GM12878 (cell line): ENCODE data around the gene IL3RA. TPM values are rescaled to one million over a fixed set of nuclear protein-coding genes. Genes with fewer than 3 reads are reported as not detected.
A peak's percentile ranks its signal among the peaks of the same experiment; 100 is the strongest.

ENCODE experiments used
- ATAC-seq: fragments of 200-7000 bp; cut with Tn5 transposase; 3 replicates; pipeline ENCODE4 v1.9.1; 2020; ENCODE audit warnings: mild to moderate bottlenecking, moderate library complexity
- BruUV-seq: library from RNA; stranded (reverse); fragments of 400-500 nt; replicated peaks from 2 replicates; lab custom pipeline; 2021; lab: Mats Ljungman, UMichigan
- CTCF ChIA-PET: fragments of 300-600 bp; sonication (Branson Sonifier 250); formaldehyde crosslinking; extraction: SDS; loops from one replicate; lab custom pipeline; 2021; ENCODE audit warnings: inconsistent platforms; lab: Yijun Ruan, JAX
- POLR2A ChIA-PET: fragments of 350-600 bp; formaldehyde crosslinking; extraction: SDS; loops from one replicate; lab custom pipeline; 2021; ENCODE audit warnings: inconsistent platforms; lab: Charles Lee
- RAD21 ChIA-PET: fragments of 300-600 bp; sonication (Branson Sonifier 250); formaldehyde crosslinking; loops from one replicate; lab custom pipeline; 2023; ENCODE audit warnings: antibody characterized with exemption; ENCODE audit not compliant: unreplicated experiment; lab: Charles Lee
- SMC1A ChIA-PET: fragments of 300-600 bp; sonication (Branson Sonifier 250); formaldehyde crosslinking; loops from one replicate; lab custom pipeline; 2023; ENCODE audit not compliant: unreplicated experiment, uncharacterized antibody; lab: Charles Lee
- DNase-seq: peaks from one replicate; pipeline ENCODE4 v3.0.0-alpha.2; 2011; ENCODE audit warnings: low read depth, low spot score
- FAIRE-seq: peaks from 3 replicates; lab custom pipeline; 2011; peaks lifted over from hg19 to GRCh38; lab: Jason Lieb, UNC
- H2AFZ ChIP-seq: 2 replicates; pipeline ENCODE4 v1.6.0; 2011; ENCODE audit warnings: low read depth, low read length, control low read depth; ENCODE audit not compliant: control insufficient read depth
- H3K27ac ChIP-seq: 2 replicates; pipeline ENCODE4 v1.5.1; 2011; ENCODE audit warnings: control low read depth; ENCODE audit not compliant: control insufficient read depth, insufficient read depth
- H3K27me3 ChIP-seq, 2 experiments: replicated peaks in 1 of 2; 2 replicates each; pipeline versions ENCODE4 v1.6.0 to v1.6.1; 2011; ENCODE audit warnings: low read length in 1 of 2; ENCODE audit not compliant: control insufficient read depth in 2 of 2, insufficient read depth in 2 of 2
- H3K36me3 ChIP-seq, 2 experiments: 2 replicates each; pipeline ENCODE4 v1.5.1; 2011; ENCODE audit warnings: low read length in 1 of 2; ENCODE audit not compliant: control insufficient read depth in 2 of 2, insufficient read depth in 2 of 2
- H3K4me1 ChIP-seq: 2 replicates; pipeline ENCODE4 v1.6.1; 2011; ENCODE audit warnings: mild to moderate bottlenecking, low read length, moderate library complexity, mixed read lengths; ENCODE audit not compliant: control insufficient read depth, insufficient read depth
- H3K4me2 ChIP-seq: 2 replicates; pipeline ENCODE4 v1.6.0; 2011; ENCODE audit warnings: control low read depth; ENCODE audit not compliant: control insufficient read depth, insufficient read depth
- H3K4me3 ChIP-seq: fragments of 200-600 bp; sonication (generic); 2 replicates; pipeline ENCODE4 v1.5.1; 2016
- H3K79me2 ChIP-seq: 2 replicates; pipeline ENCODE4 v1.6.0; 2011; ENCODE audit warnings: low read length; ENCODE audit not compliant: control insufficient read depth, insufficient read depth
- H3K9ac ChIP-seq: 2 replicates; pipeline ENCODE4 v1.8.0; 2011; ENCODE audit warnings: low read length, control low read depth, mixed read lengths; ENCODE audit not compliant: control insufficient read depth, insufficient read depth
- H3K9me3 ChIP-seq: replicated peaks from 3 replicates; pipeline ENCODE4 v1.5.1; 2011; ENCODE audit warnings: mild to moderate bottlenecking, low read length; ENCODE audit not compliant: control insufficient read depth, insufficient read depth
- H4K20me1 ChIP-seq: 2 replicates; pipeline ENCODE4 v1.6.0; 2011; ENCODE audit not compliant: control insufficient read depth, insufficient read depth
- ASH2L ChIP-seq: fragments of 300-600, 200-600 bp; sonication (generic); IDR thresholded peaks from 2 replicates; pipeline ENCODE4 v1.6.1; 2017; ENCODE audit warnings: low read depth, mild to moderate bottlenecking, borderline replicate concordance
- BHLHE40 ChIP-seq, 2 experiments: fragments of 450-650 bp in 1 of 2; IDR thresholded peaks; 2 replicates each; pipeline ENCODE4 v1.6.1; 2011 to 2017; ENCODE audit warnings: low read depth in 2 of 2, borderline replicate concordance in 1 of 2, improper control_type of control experiment in 1 of 2, low read length in 1 of 2, mild to moderate bottlenecking in 1 of 2
- CHD1 ChIP-seq: IDR thresholded peaks from 2 replicates; pipeline ENCODE4 v1.6.1; 2012; ENCODE audit warnings: low read depth, low read length, improper control_type of control experiment
- EZH2 ChIP-seq: IDR thresholded peaks from 2 replicates; pipeline ENCODE4 v1.6.1; 2012; ENCODE audit warnings: low read depth, mild to moderate bottlenecking, control low read depth, inconsistent platforms, low read length, borderline replicate concordance; ENCODE audit not compliant: control insufficient read depth
- JUND ChIP-seq: IDR thresholded peaks from 2 replicates; pipeline ENCODE4 v1.6.1; 2012; ENCODE audit warnings: low read depth, mild to moderate bottlenecking, low read length, improper control_type of control experiment, moderate library complexity
- MLLT1 ChIP-seq: fragments of 450-650 bp; IDR thresholded peaks from 2 replicates; pipeline ENCODE4 v1.6.1; 2016; ENCODE audit warnings: mild to moderate bottlenecking
- MTA2 ChIP-seq: fragments of 450-650 bp; IDR thresholded peaks from 2 replicates; pipeline ENCODE4 v1.6.1; 2016; ENCODE audit warnings: low read depth, mild to moderate bottlenecking, moderate library complexity
- MXI1 ChIP-seq: fragments of 150-350 bp; IDR thresholded peaks from 2 replicates; pipeline ENCODE4 v1.6.1; 2011; ENCODE audit warnings: low read depth, mild to moderate bottlenecking, inconsistent platforms, low read length, improper control_type of control experiment
- PML ChIP-seq: IDR thresholded peaks from 2 replicates; pipeline ENCODE4 v1.6.1; 2012; ENCODE audit warnings: low read length, inconsistent platforms
- RELB ChIP-seq: fragments of 450-650 bp; IDR thresholded peaks from 2 replicates; pipeline ENCODE4 v1.6.1; 2017; ENCODE audit warnings: low read depth, mild to moderate bottlenecking, moderate library complexity
- WGBS: methylation state at CpG from one replicate; pipeline ENCODE4 v1.1.6; 2016; ENCODE audit warnings: low lambda C conversion rate; ENCODE audit not compliant: insufficient replicate concordance, insufficient coverage; ENCODE audit errors: missing lambda C conversion rate; 5-methylcytosine and 5-hydroxymethylcytosine counted together
- in situ Hi-C: fragments of 300-500 bp; cut with MboI; formaldehyde crosslinking; loops from 9 replicates; pipeline ENCODE4 v1.14.3; 2018; ENCODE audit warnings: mixed read lengths
- intact Hi-C: fragments of 100-400 bp; cut with micrococcal nuclease; formaldehyde crosslinking; loops from one replicate; pipeline ENCODE4 v1.14.2; 2022; ENCODE audit not compliant: unreplicated experiment
- polyA plus RNA-seq, 11 experiments: library from polyadenylated mRNA; depleted of rRNA in 4 of 11; unstranded in 6 of 11; stranded (reverse) in 5 of 11; fragments of >200 nt; fragmentation: Nextera tagmentation in 4 of 11; fragmentation: Illumina TruSeq in 1 of 11; extraction: Ambion mirVana in 4 of 11; extraction: Trizol in 1 of 11; gene quantifications; 1 replicate in 1 of 11; 2 replicates in 10 of 11; pipeline versions ENCODE4 v1.2.1 to v1.2.3, GENCODE V29; 2011 to 2016; ENCODE audit warnings: inconsistent platforms in 2 of 11, missing spikeins in 2 of 11, low read depth in 1 of 11
- total RNA-seq, 4 experiments: library from RNA; depleted of rRNA in 3 of 4; stranded (reverse); fragments of >200 nt in 3 of 4; fragmentation: Illumina TruSeq in 1 of 4; extraction: Trizol in 1 of 4; gene quantifications; 2 replicates each; pipeline versions ENCODE4 v1.2.1 to v1.2.3, GENCODE V29; 2013 to 2021

IL3RA gene
- total and polyA plus RNA-seq, 10 of the 15 experiments (the other 5 are each of a cell fraction or from before 2014, with no cell fraction given) = 2.1 to 31.1 (median 17.9) TPM

GRCh38 chrX:1336331-1336943, at the start of gene IL3RA (continued):
- TF ChIP-seq RELB = peak; percentile 31; the same call in 1 of the 2 replicates
- TF ChIP-seq PML = peak; percentile 81

GRCh38 chrX:1289535-1289934, 47.0 kb upstream of the IL3RA start:
- no TSS peak for BruUV-seq
- in situ Hi-C loops (no loop called here), intact Hi-C loops (no loop called here)
- H3K79me2 ChIP-seq = no peaks in the 10 kb centered on the region
- no peaks in the 10 kb centered on the region for H3K36me3 ChIP-seq
- no peaks in the 10 kb centered on the region for H4K20me1 ChIP-seq
- no peaks in the 10 kb centered on the region for H3K9me3 ChIP-seq
- no peak overlapping the region for H3K27ac ChIP-seq
- no peaks in the 10 kb centered on the region for H3K4me1 ChIP-seq
- TF ChIP-seq MXI1 (no peak), MLLT1 (no peak), CHD1 (no peak), JUND (no peak), EZH2 (no peak), BHLHE40 (IDR thresholded peaks at IDR 0.05; ENCODE audit: borderline replicate concordance in 1 of 2, low read depth in 2 of 2, low read length in 1 of 2) (no peak), ASH2L (no peak), MTA2 (no peak)
- no peak for ATAC-seq
- CTCF ChIA-PET = no interaction called here
- H3K9ac ChIP-seq = no peak overlapping the region
- POLR2A ChIA-PET = no interaction called here
- WGBS = 45% methylated on average over 1 of the region's 1 CpG
- no peak overlapping the region for H2AFZ ChIP-seq
- H3K27me3 ChIP-seq = no peaks in the 10 kb centered on the region
- RAD21 ChIA-PET = no interaction called here
- no peak overlapping the region for H3K4me2 ChIP-seq
- no peak overlapping the region for H3K4me3 ChIP-seq
- peak; percentile 57 for FAIRE-seq
- DNase-seq = no peak
- SMC1A ChIA-PET = no interaction called here
